AG04449 (cell line): ENCODE measurements around the gene ABCC12.

Source experiments
- CTCF ChIA-PET: fragments of 350-600 bp; formaldehyde crosslinking; extraction: SDS; loops from one replicate; lab custom pipeline; 2021; ENCODE audit warnings: antibody characterized with exemption; lab: Yijun Ruan, JAX
- POLR2A ChIA-PET: fragments of 400-600, 350-600 bp; formaldehyde crosslinking; extraction: SDS; loops from one replicate; lab custom pipeline; 2020; ENCODE audit warnings: antibody characterized with exemption, inconsistent platforms; lab: Yijun Ruan, JAX
- DNase-seq: peaks from one replicate; pipeline ENCODE4 v3.0.0-alpha.2; 2010; ENCODE audit warnings: low read depth, low spot score
- H3K4me3 ChIP-seq: 2 replicates; pipeline ENCODE4 v1.5.1; 2011; ENCODE audit warnings: low read depth, mild to moderate bottlenecking, control low read depth, low read length
- TF ChIP-seq, protein P1 (sequence below): IDR thresholded peaks from one replicate; pipeline ENCODE4 v1.5.1; 2011; ENCODE audit warnings: mild to moderate bottlenecking, moderate library complexity, low read length, control low read depth, inconsistent platforms; ENCODE audit not compliant: insufficient read depth; ENCODE audit errors: missing control alignments

Gene ABCC12

DNA sequence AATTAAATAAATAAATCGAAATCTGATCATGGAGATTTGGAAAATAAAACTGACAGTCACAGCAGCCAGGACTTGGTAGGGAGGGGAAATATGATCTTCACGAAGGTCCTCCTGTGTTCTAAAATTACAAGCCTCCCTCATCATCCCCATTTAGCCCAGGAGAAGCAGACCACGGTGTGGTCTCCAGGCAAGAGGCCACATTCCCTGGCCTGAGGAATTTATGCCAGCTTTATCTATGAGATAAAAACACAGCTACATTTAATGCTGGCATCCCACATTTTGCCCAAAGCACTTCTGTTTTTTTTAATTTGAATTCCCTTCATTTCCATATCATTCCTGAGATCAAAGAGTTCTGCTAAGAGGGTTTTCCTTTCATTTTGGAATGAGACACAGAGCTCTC, 43.2 kb downstream of the ABCC12 start:
- TF ChIP-seq, protein P1, sequence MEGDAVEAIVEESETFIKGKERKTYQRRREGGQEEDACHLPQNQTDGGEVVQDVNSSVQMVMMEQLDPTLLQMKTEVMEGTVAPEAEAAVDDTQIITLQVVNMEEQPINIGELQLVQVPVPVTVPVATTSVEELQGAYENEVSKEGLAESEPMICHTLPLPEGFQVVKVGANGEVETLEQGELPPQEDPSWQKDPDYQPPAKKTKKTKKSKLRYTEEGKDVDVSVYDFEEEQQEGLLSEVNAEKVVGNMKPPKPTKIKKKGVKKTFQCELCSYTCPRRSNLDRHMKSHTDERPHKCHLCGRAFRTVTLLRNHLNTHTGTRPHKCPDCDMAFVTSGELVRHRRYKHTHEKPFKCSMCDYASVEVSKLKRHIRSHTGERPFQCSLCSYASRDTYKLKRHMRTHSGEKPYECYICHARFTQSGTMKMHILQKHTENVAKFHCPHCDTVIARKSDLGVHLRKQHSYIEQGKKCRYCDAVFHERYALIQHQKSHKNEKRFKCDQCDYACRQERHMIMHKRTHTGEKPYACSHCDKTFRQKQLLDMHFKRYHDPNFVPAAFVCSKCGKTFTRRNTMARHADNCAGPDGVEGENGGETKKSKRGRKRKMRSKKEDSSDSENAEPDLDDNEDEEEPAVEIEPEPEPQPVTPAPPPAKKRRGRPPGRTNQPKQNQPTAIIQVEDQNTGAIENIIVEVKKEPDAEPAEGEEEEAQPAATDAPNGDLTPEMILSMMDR = no peak
- no peak overlapping the region for H3K4me3 ChIP-seq
- CTCF ChIA-PET = interaction anchor here (1.3 to 2.2 kb wide), 4 partner anchors 44 to 971 kb away, joined by 3 to 9 read pairs (median 5); partner anchors contain the start of gene NETO2
- POLR2A ChIA-PET = interaction anchor here (0.6 to 1.8 kb wide), 2 partner anchors 10 to 14 kb away, joined by 3 to 4 read pairs; no protein-coding TSS in a partner anchor
- no peak for DNase-seq

DNA sequence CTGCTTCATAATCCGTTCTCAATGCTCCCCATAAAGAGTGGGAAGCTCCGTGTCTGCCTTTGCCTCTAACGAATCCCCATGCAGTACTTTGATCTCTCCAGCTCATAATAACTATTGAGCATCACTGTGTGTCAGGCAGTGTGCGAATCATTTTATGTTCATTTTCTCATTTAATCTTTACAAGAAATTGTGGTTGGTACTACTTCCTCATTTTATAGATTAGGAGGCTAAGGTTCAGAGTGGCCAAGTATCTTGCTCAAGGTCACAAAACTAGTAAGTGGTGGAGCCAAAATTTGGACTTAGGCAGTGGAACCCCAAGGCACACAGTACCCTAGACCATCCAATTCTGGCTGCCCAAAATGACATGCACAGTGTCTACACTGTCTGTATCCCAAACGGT, 44.8 kb downstream of the ABCC12 start:
- no peak overlapping the region for H3K4me3 ChIP-seq
- TF ChIP-seq, protein P1 = no peak
- CTCF ChIA-PET = no interaction called here
- DNase-seq = no peak
- POLR2A ChIA-PET = no interaction called here

DNA sequence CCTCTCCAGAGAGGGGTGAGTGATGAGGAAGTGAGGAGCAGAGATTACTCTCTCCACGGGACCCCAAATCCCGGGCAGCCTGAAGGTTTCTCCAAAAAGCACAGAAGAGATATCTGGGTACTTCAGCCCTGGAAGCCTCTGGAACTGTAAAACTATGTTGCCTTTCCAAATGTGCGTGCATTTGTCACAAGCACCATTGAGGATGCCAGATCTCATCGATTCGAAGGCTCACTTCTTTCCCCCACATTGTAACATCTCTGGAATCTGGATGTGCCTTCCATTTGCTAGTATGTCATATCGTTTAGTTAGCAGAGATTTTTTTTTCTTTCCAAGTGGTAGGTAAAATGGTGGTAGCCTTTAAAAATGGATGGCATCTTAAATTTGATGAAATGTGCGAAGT, 45.8 kb downstream of the ABCC12 start:
- TF ChIP-seq, protein P1 = no peak
- H3K4me3 ChIP-seq = no peak overlapping the region
- CTCF ChIA-PET = interaction anchor here (1.4 kb wide), 1 partner anchor 10 kb away, joined by 11 read pairs; no protein-coding TSS in a partner anchor
- POLR2A ChIA-PET = no interaction called here
- DNase-seq = no peak

DNA sequence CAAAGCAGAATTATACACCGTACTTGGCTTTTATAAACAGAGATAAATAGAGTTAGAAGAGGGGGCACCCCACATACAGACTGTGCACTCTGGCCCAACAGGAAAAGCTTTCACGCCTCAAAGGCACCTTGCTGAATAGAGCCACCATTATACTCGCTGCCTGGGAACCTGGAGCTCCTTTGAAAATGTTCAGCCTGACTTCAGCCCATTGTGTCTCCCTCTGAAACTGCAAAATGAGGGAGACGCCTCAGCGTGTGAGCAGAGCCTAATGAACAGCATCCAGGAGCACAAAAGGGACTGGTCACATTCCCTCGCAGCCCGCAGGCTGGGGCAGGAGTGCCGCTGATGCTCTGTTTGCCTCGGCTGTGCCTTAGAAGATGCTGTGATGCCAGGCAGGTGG, 46.3 kb downstream of the ABCC12 start:
- H3K4me3 ChIP-seq = no peak overlapping the region
- CTCF ChIA-PET = interaction anchor here (1.4 to 1.7 kb wide), 2 partner anchors 11 to 14 kb away, joined by 5 to 11 read pairs; no protein-coding TSS in a partner anchor
- TF ChIP-seq, protein P1 = no peak
- DNase-seq = no peak
- POLR2A ChIA-PET = no interaction called here

DNA sequence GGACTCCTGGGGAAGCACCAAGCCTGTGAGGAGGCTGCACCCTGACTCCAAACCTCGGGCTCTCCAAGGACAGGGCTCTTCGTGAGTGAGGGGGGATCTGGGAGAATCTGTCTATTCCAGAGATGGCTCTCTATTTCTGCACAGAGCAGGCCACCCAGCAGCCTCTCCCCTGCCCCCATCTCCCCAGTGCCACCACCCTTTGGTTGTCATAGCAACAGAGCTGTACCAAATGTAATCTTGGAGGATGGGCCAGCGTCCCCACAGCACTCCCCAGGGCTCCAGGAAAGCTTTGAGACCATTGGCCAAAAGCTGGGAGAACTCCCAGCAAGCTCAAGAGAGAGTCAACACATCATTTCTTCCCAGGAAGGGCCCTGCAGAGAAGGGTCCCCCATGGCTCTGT, 49.3 kb downstream of the ABCC12 start:
- CTCF ChIA-PET = no interaction called here
- TF ChIP-seq, protein P1 = no peak
- POLR2A ChIA-PET = no interaction called here

More for the DNA sequence above, 49.3 kb downstream of the ABCC12 start:
- H3K4me3 ChIP-seq = no peak overlapping the region
- no peak for DNase-seq
